Measurements from ENCODE around the gene ZNF552. TPM values are rescaled to one million over a fixed set of nuclear protein-coding genes. Genes with fewer than 3 reads are reported as not detected.
"Not testable (repeated sequence)": the region's sequence is repeated elsewhere in the genome, so short reads cannot be mapped to it uniquely, and the experiment has no call there.

The ZNF552 gene
- total and polyA plus RNA-seq, 2 of the 13 experiments (the other 11 are each of a cell fraction or from before 2014, with no cell fraction given), result 8.1 to 16.6 TPM

DNA sequence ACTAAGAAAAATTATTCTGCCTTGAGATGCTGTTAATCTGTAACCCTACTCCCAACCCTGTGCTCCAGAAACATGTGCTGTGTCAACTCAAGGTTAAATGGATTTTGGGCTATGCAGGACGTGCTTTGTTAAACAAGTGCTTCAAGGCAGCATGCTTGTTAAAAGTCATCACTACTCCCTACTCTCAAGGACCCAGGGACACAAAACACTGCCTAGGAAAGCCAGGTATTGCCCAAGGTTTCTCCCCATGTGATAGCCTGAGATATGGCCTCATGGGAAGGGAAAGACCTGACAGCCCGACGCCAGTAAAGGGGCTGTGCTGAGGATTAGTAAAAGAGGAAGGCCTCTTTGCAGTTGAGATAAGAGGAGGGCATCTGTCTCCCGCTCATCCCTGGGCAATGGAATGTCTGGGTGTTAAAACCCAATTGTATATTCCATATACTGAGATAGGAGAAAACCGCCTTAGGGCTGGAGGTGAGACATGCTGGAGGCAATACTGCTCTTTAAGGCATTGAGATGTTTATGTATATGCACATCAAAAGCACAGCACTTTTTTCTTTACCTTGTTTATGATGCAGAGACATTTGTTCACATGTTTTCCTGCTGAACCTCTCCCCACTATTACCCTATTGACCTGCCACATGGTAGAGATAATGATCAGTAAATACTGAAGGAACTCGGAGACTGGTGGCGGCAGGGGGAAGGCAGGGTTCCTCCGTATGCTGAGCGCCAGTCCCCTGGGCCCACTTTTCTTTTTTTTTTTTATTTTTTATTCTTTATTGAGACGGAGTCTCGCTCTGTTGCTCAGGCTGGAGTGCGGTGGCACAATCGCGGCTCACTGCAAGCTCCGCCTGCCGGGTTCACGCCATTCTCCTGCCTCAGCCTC lies 4.1 kb downstream of the ZNF552 start (continued):
- TF ChIP-seq, protein P1, sequence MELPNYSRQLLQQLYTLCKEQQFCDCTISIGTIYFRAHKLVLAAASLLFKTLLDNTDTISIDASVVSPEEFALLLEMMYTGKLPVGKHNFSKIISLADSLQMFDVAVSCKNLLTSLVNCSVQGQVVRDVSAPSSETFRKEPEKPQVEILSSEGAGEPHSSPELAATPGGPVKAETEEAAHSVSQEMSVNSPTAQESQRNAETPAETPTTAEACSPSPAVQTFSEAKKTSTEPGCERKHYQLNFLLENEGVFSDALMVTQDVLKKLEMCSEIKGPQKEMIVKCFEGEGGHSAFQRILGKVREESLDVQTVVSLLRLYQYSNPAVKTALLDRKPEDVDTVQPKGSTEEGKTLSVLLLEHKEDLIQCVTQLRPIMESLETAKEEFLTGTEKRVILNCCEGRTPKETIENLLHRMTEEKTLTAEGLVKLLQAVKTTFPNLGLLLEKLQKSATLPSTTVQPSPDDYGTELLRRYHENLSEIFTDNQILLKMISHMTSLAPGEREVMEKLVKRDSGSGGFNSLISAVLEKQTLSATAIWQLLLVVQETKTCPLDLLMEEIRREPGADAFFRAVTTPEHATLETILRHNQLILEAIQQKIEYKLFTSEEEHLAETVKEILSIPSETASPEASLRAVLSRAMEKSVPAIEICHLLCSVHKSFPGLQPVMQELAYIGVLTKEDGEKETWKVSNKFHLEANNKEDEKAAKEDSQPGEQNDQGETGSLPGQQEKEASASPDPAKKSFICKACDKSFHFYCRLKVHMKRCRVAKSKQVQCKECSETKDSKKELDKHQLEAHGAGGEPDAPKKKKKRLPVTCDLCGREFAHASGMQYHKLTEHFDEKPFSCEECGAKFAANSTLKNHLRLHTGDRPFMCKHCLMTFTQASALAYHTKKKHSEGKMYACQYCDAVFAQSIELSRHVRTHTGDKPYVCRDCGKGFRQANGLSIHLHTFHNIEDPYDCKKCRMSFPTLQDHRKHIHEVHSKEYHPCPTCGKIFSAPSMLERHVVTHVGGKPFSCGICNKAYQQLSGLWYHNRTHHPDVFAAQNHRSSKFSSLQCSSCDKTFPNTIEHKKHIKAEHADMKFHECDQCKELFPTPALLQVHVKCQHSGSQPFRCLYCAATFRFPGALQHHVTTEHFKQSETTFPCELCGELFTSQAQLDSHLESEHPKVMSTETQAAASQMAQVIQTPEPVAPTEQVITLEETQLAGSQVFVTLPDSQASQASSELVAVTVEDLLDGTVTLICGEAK (IDR thresholded peaks at IDR 0.05), result peak; percentile 65; the same call in 1 of the 2 replicates
- TF ChIP-seq, protein P1 (CRISPR knock-in tag; IDR thresholded peaks at IDR 0.05), result peak; percentile 98
- TF ChIP-seq ZSCAN21 (CRISPR knock-in tag; IDR thresholded peaks at IDR 0.05; ENCODE audit: borderline replicate concordance) (0 out of 2 replicates have a peak, but pooled peaks have one; percentile 31), FOXK2 (IDR thresholded peaks at IDR 0.05) (peak; percentile 68; the same call in 1 of the 2 replicates), CEBPB (IDR thresholded peaks at IDR 0.05; ENCODE audit: borderline replicate concordance, low read depth, low read length) (peak; percentile 54; the same call in 1 of the 2 replicates), SSRP1 (CRISPR knock-in tag; IDR thresholded peaks at IDR 0.05) (peak; percentile 18; the same call in 1 of the 2 replicates), ZNF143 (CRISPR knock-in tag; IDR thresholded peaks at IDR 0.05) (peak; percentile 66), FOXP1 (CRISPR knock-in tag; IDR thresholded peaks at IDR 0.05) (peak; percentile 81), HNF4A (CRISPR knock-in tag; IDR thresholded peaks at IDR 0.05) (peak; percentile 47), FOXO1 (CRISPR knock-in tag; IDR thresholded peaks at IDR 0.05) (peak; percentile 44; the same call in 1 of the 2 replicates)
- TF ChIP-seq, protein P2, sequence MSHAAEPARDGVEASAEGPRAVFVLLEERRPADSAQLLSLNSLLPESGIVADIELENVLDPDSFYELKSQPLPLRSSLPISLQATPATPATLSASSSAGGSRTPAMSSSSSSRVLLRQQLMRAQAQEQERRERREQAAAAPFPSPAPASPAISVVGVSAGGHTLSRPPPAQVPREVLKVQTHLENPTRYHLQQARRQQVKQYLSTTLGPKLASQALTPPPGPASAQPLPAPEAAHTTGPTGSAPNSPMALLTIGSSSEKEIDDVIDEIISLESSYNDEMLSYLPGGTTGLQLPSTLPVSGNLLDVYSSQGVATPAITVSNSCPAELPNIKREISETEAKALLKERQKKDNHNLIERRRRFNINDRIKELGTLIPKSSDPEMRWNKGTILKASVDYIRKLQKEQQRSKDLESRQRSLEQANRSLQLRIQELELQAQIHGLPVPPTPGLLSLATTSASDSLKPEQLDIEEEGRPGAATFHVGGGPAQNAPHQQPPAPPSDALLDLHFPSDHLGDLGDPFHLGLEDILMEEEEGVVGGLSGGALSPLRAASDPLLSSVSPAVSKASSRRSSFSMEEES (CRISPR knock-in tag; IDR thresholded peaks at IDR 0.05), result peak; percentile 68
- TF ChIP-seq, protein P3, sequence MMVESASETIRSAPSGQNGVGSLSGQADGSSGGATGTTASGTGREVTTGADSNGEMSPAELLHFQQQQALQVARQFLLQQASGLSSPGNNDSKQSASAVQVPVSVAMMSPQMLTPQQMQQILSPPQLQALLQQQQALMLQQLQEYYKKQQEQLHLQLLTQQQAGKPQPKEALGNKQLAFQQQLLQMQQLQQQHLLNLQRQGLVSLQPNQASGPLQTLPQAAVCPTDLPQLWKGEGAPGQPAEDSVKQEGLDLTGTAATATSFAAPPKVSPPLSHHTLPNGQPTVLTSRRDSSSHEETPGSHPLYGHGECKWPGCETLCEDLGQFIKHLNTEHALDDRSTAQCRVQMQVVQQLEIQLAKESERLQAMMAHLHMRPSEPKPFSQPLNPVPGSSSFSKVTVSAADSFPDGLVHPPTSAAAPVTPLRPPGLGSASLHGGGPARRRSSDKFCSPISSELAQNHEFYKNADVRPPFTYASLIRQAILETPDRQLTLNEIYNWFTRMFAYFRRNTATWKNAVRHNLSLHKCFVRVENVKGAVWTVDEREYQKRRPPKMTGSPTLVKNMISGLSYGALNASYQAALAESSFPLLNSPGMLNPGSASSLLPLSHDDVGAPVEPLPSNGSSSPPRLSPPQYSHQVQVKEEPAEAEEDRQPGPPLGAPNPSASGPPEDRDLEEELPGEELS (CRISPR knock-in tag; IDR thresholded peaks at IDR 0.05), result peak; percentile 40; the same call in 1 of the 2 replicates
- TF ChIP-seq, protein P4, sequence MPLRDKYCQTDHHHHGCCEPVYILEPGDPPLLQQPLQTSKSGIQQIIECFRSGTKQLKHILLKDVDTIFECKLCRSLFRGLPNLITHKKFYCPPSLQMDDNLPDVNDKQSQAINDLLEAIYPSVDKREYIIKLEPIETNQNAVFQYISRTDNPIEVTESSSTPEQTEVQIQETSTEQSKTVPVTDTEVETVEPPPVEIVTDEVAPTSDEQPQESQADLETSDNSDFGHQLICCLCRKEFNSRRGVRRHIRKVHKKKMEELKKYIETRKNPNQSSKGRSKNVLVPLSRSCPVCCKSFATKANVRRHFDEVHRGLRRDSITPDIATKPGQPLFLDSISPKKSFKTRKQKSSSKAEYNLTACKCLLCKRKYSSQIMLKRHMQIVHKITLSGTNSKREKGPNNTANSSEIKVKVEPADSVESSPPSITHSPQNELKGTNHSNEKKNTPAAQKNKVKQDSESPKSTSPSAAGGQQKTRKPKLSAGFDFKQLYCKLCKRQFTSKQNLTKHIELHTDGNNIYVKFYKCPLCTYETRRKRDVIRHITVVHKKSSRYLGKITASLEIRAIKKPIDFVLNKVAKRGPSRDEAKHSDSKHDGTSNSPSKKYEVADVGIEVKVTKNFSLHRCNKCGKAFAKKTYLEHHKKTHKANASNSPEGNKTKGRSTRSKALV (CRISPR knock-in tag; IDR thresholded peaks at IDR 0.05), result peak; percentile 31; the same call in 1 of the 2 replicates
- TF ChIP-seq FOXP1 (IDR thresholded peaks at IDR 0.05), result not testable (repeated sequence)
